ENCODE data around the gene HNRNPAB.

HNRNPAB gene

DNA sequence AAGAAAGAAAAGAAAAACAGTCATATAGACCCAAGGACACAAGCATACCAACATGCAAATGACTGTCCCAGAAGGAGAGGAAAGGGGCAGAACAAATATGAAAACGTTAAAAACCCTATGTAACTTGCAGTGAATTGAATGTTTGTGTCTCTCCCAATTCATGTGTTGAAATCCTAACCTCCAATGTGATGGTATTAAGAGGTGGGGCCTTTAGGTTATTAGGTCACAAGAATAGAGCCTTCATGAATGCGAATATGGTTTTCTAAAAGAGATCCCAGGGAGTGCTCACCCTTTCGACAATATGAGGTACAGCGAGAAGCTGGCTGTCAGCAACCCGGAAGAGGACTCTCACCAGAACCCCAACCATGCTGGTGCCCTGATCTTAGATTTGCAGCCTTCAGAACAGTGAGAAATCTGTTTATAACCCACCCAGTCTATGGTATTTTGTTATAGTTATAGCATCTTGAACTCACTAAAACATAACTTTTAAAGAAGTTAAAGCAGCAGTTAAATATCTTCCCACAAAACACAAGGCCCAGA lies 14.0 kb downstream of the HNRNPAB start:
- H3K27ac ChIP-seq (ENCODE audit: low read length, poor library complexity, severe bottlenecking): no peak overlapping the region
- no peak overlapping the region for H2BK120ac ChIP-seq (ENCODE audit: low read depth, low read length)
- no peak overlapping the region for H3K4ac ChIP-seq (ENCODE audit: low read depth in 1 of 2, low read length in 2 of 2)
- H2BK12ac ChIP-seq (ENCODE audit: low read length in 2 of 2): no peak overlapping the region
- no peak overlapping the region for H3K23ac ChIP-seq (ENCODE audit: low read length in 2 of 2)
- no peak overlapping the region for H4K91ac ChIP-seq (ENCODE audit: low read length)
- 87% methylated on average over 5 of the region's 5 CpGs for WGBS
- H3K9me3 ChIP-seq (ENCODE audit: control insufficient read depth, low read length): no peaks in the 10 kb centered on the region
- H3K4me3 ChIP-seq (ENCODE audit: insufficient read depth in 1 of 2, low read depth in 1 of 2, low read length in 2 of 2): no peak overlapping the region
- no peaks in the 10 kb centered on the region for H3K27me3 ChIP-seq (ENCODE audit: control insufficient read depth in 1 of 2, insufficient read depth in 1 of 2, low read length in 2 of 2)
- no peak overlapping the region for H2AK5ac ChIP-seq (ENCODE audit: low read length, severe bottlenecking)
- no peak for DNase-seq
- peaks cover 28% of the 10 kb centered on the region for H3K79me1 ChIP-seq (replicated peaks; ENCODE audit: low read length, poor library complexity, severe bottlenecking)
- no peak overlapping the region for H3K4me2 ChIP-seq (ENCODE audit: low read length, poor library complexity, severe bottlenecking)
- no peak overlapping the region for H2BK15ac ChIP-seq (ENCODE audit: low read depth, poor library complexity, severe bottlenecking)
- no peak overlapping the region for H2AFZ ChIP-seq (ENCODE audit: low read depth, low read length)
- H3K18ac ChIP-seq (ENCODE audit: low read depth in 1 of 2, low read length in 2 of 2): no peak overlapping the region
- H4K8ac ChIP-seq (ENCODE audit: low read length): no peak overlapping the region
- H3K4me1 ChIP-seq (ENCODE audit: control insufficient read depth, insufficient read depth, low read depth, low read length): no peaks in the 10 kb centered on the region
- H3K36me3 ChIP-seq (ENCODE audit: control insufficient read depth in 1 of 2, insufficient read depth in 2 of 2, low read depth in 1 of 2, low read length in 2 of 2): peaks cover 58 to 84% of the 10 kb centered on the region in 2 experiments
- no peak overlapping the region for H2BK5ac ChIP-seq (ENCODE audit: low read depth, low read length, poor library complexity, severe bottlenecking)
- H3K14ac ChIP-seq (ENCODE audit: low read length in 2 of 2): no peak overlapping the region
- no peak overlapping the region for H3K9ac ChIP-seq (ENCODE audit: low read length)

DNA sequence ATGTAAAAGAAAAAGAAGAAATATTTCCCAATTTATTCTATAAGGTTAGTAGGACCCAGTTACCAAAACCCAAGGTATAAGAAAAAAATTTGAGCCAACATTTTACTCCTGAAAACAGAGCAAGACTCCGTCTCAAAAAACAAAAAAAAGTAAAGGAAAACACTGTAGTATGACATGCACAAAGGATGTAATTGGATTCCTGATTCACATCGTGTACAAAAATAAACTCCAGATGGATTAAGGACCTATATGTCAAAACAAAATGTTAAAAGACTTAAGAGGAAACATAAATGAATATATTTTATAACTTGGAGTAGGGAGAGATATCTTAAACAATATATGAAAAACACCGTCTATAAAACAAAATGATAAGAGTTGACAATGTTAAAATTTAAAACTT lies 14.5 kb downstream of the HNRNPAB start:
- Histone ChIP-seq H3K36me3 (ENCODE audit: control insufficient read depth in 1 of 2, insufficient read depth in 2 of 2, low read depth in 1 of 2, low read length in 2 of 2) (peaks cover 59 to 82% of the 10 kb centered on the region in 2 experiments), H4K91ac (ENCODE audit: low read length) (no peak overlapping the region), H2BK5ac (ENCODE audit: low read depth, low read length, poor library complexity, severe bottlenecking) (no peak overlapping the region), H2AK5ac (ENCODE audit: low read length, severe bottlenecking) (no peak overlapping the region), H3K23ac (ENCODE audit: low read length in 2 of 2) (no peak overlapping the region), H3K14ac (ENCODE audit: low read length in 2 of 2) (no peak overlapping the region), H3K9me3 (ENCODE audit: control insufficient read depth, low read length) (no peaks in the 10 kb centered on the region), H3K4me1 (ENCODE audit: control insufficient read depth, insufficient read depth, low read depth, low read length) (peaks cover 3% of the 10 kb centered on the region), H3K18ac (ENCODE audit: low read depth in 1 of 2, low read length in 2 of 2) (no peak overlapping the region), H3K4me3 (ENCODE audit: insufficient read depth in 1 of 2, low read depth in 1 of 2, low read length in 2 of 2) (no peak overlapping the region), H3K9ac (ENCODE audit: low read length) (no peak overlapping the region), H3K79me1 (replicated peaks; ENCODE audit: low read length, poor library complexity, severe bottlenecking) (peaks cover 32% of the 10 kb centered on the region), H2BK120ac (ENCODE audit: low read depth, low read length) (no peak overlapping the region), H4K8ac (ENCODE audit: low read length) (no peak overlapping the region), H3K27me3 (ENCODE audit: control insufficient read depth in 1 of 2, insufficient read depth in 1 of 2, low read length in 2 of 2) (no peaks in the 10 kb centered on the region), H3K4ac (ENCODE audit: low read depth in 1 of 2, low read length in 2 of 2) (no peak overlapping the region), H2BK12ac (ENCODE audit: low read length in 2 of 2) (no peak overlapping the region), H3K4me2 (ENCODE audit: low read length, poor library complexity, severe bottlenecking) (no peak overlapping the region), H2AFZ (ENCODE audit: low read depth, low read length) (no peak overlapping the region), H3K27ac (ENCODE audit: low read length, poor library complexity, severe bottlenecking) (no peak overlapping the region), H2BK15ac (ENCODE audit: low read depth, poor library complexity, severe bottlenecking) (no peak overlapping the region)
- DNase-seq: no peak
- WGBS: no CpG with 5 or more reads among the region's 3 CpGs

DNA sequence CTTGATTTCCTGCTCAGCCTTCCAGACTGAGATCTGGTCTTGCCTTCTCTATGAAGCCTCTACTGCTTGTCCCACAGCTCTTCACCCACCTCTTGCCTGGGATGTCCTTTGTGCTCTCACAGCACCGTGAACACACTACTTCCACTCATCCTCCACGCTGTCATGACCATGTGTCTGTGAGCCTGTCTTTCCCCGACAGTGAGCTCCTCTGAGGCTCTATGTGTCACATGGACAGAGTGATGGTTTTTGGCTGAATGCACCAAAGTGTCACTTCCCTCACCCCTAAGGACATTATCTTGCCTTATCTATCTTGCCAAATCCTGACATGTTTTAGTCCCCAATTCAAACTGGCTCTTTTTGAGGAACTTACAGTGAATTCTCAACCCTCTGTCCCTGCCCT lies 16.9 kb downstream of the HNRNPAB start:
- WGBS: 98% methylated on average over 3 of the region's 3 CpGs
- Histone ChIP-seq H3K79me1 (replicated peaks; ENCODE audit: low read length, poor library complexity, severe bottlenecking) (peaks cover 36% of the 10 kb centered on the region), H3K27me3 (ENCODE audit: control insufficient read depth in 1 of 2, insufficient read depth in 1 of 2, low read length in 2 of 2) (no peaks in the 10 kb centered on the region)

DNA sequence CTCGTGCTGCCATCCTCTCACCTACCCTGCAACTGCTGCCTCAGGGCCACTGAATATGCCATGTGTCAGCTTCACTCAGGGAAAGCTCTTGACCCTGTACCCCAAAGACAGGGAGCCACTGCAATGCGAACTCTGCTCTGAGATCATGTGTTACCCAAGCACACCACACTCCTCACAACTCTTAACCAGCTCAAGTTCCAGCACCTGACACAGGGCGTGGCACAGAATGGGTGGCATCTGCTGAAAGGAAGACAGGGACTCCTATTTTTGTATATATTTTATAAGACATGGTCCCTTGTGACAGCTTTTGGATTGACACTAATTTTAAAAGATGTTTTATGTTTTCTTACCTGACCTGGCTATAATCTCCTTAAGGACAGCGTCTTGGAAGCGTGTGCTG lies 17.5 kb downstream of the HNRNPAB start:
- WGBS: 98% methylated on average over 3 of the region's 5 CpGs
- H3K4me3 ChIP-seq (ENCODE audit: insufficient read depth in 1 of 2, low read depth in 1 of 2, low read length in 2 of 2): no peak overlapping the region
- H3K9me3 ChIP-seq (ENCODE audit: control insufficient read depth, low read length): no peaks in the 10 kb centered on the region
- H3K9ac ChIP-seq (ENCODE audit: low read length): no peak overlapping the region
- no peak overlapping the region for H3K18ac ChIP-seq (ENCODE audit: low read depth in 1 of 2, low read length in 2 of 2)
- no peak overlapping the region for H2BK5ac ChIP-seq (ENCODE audit: low read depth, low read length, poor library complexity, severe bottlenecking)
- H4K8ac ChIP-seq (ENCODE audit: low read length): no peak overlapping the region
- H3K79me1 ChIP-seq (replicated peaks; ENCODE audit: low read length, poor library complexity, severe bottlenecking): peaks cover 40% of the 10 kb centered on the region
- no peak overlapping the region for H2AFZ ChIP-seq (ENCODE audit: low read depth, low read length)
- no peak overlapping the region for H2BK12ac ChIP-seq (ENCODE audit: low read length in 2 of 2)
- no peak overlapping the region for H2AK5ac ChIP-seq (ENCODE audit: low read length, severe bottlenecking)
- H3K14ac ChIP-seq (ENCODE audit: low read length in 2 of 2): no peak overlapping the region
- H3K36me3 ChIP-seq (ENCODE audit: control insufficient read depth in 1 of 2, insufficient read depth in 2 of 2, low read depth in 1 of 2, low read length in 2 of 2): peaks cover 45 to 74% of the 10 kb centered on the region in 2 experiments
- no peak overlapping the region for H4K91ac ChIP-seq (ENCODE audit: low read length)
- no peak overlapping the region for H3K23ac ChIP-seq (ENCODE audit: low read length in 2 of 2)
- no peak overlapping the region for H2BK15ac ChIP-seq (ENCODE audit: low read depth, poor library complexity, severe bottlenecking)
- H2BK120ac ChIP-seq (ENCODE audit: low read depth, low read length): no peak overlapping the region
- no peak overlapping the region for H3K27ac ChIP-seq (ENCODE audit: low read length, poor library complexity, severe bottlenecking)
- no peak overlapping the region for H3K4ac ChIP-seq (ENCODE audit: low read depth in 1 of 2, low read length in 2 of 2)
- DNase-seq: no peak
- peaks cover 11% of the 10 kb centered on the region for H3K4me1 ChIP-seq (ENCODE audit: control insufficient read depth, insufficient read depth, low read depth, low read length)
- H3K4me2 ChIP-seq (ENCODE audit: low read length, poor library complexity, severe bottlenecking): no peak overlapping the region
- no peaks in the 10 kb centered on the region for H3K27me3 ChIP-seq (ENCODE audit: control insufficient read depth in 1 of 2, insufficient read depth in 1 of 2, low read length in 2 of 2)

More for the DNA sequence above, 16.9 kb downstream of the HNRNPAB start:
- Histone ChIP-seq H2AFZ (ENCODE audit: low read depth, low read length) (no peak overlapping the region), H3K4ac (ENCODE audit: low read depth in 1 of 2, low read length in 2 of 2) (no peak overlapping the region), H4K91ac (ENCODE audit: low read length) (no peak overlapping the region), H3K4me1 (ENCODE audit: control insufficient read depth, insufficient read depth, low read depth, low read length) (peaks cover 11% of the 10 kb centered on the region), H3K4me3 (ENCODE audit: insufficient read depth in 1 of 2, low read depth in 1 of 2, low read length in 2 of 2) (no peak overlapping the region), H3K23ac (ENCODE audit: low read length in 2 of 2) (no peak overlapping the region), H3K4me2 (ENCODE audit: low read length, poor library complexity, severe bottlenecking) (no peak overlapping the region), H2BK15ac (ENCODE audit: low read depth, poor library complexity, severe bottlenecking) (no peak overlapping the region), H2BK5ac (ENCODE audit: low read depth, low read length, poor library complexity, severe bottlenecking) (no peak overlapping the region), H3K36me3 (ENCODE audit: control insufficient read depth in 1 of 2, insufficient read depth in 2 of 2, low read depth in 1 of 2, low read length in 2 of 2) (peaks cover 49 to 74% of the 10 kb centered on the region in 2 experiments), H3K9ac (ENCODE audit: low read length) (no peak overlapping the region), H3K9me3 (ENCODE audit: control insufficient read depth, low read length) (no peaks in the 10 kb centered on the region), H3K27ac (ENCODE audit: low read length, poor library complexity, severe bottlenecking) (no peak overlapping the region), H4K8ac (ENCODE audit: low read length) (no peak overlapping the region), H2BK12ac (ENCODE audit: low read length in 2 of 2) (no peak overlapping the region), H2AK5ac (ENCODE audit: low read length, severe bottlenecking) (no peak overlapping the region), H3K14ac (ENCODE audit: low read length in 2 of 2) (no peak overlapping the region), H2BK120ac (ENCODE audit: low read depth, low read length) (no peak overlapping the region), H3K18ac (ENCODE audit: low read depth in 1 of 2, low read length in 2 of 2) (no peak overlapping the region)
- DNase-seq: no peak

Measured in mesenchymal stem cell (in vitro differentiated cells and primary cell).